ENCODE results near the gene NMS.
A peak's percentile ranks its signal among the peaks of the same experiment; 100 is the strongest.

NMS gene, protein sequence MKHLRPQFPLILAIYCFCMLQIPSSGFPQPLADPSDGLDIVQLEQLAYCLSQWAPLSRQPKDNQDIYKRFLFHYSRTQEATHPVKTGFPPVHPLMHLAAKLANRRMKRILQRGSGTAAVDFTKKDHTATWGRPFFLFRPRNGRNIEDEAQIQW

DNA sequence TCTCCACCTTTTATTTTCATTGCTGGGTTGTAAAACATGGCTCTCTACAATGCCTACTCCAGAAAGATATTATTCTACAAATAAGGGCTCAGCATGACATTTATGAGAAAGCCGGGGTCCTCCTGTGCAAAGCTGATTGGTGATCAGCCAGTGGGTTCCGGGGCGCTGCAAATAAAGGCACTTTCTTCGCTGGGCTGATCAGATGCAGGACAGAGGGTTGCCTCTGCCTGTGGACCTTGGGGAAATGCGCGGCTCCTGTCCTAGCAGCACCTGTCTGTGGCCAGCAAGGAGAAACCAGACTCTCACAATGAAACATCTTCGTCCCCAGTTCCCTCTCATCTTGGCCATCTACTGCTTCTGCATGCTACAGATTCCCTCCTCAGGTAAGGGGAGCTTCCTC is at the start of gene NMS:
TSS of gene NMS (plus strand) at position 301 of the 400 bp plus-strand sequence. CDS start at position 308, 7 bp downstream.
- peaks cover 67% of the 10 kb centered on the region for H3K27me3 Mint-ChIP-seq
- no peak for ATAC-seq
- no peak within 1 kb of the TSS for H3K27ac Mint-ChIP-seq
- H3K9me3 Mint-ChIP-seq: peaks cover under 1% of the 10 kb centered on the region
- no peaks in the 10 kb centered on the region for H3K36me3 Mint-ChIP-seq
- H3K4me3 Mint-ChIP-seq: no peak within 1 kb of the TSS
- H3K4me1 Mint-ChIP-seq: no peaks in the 10 kb centered on the region

DNA sequence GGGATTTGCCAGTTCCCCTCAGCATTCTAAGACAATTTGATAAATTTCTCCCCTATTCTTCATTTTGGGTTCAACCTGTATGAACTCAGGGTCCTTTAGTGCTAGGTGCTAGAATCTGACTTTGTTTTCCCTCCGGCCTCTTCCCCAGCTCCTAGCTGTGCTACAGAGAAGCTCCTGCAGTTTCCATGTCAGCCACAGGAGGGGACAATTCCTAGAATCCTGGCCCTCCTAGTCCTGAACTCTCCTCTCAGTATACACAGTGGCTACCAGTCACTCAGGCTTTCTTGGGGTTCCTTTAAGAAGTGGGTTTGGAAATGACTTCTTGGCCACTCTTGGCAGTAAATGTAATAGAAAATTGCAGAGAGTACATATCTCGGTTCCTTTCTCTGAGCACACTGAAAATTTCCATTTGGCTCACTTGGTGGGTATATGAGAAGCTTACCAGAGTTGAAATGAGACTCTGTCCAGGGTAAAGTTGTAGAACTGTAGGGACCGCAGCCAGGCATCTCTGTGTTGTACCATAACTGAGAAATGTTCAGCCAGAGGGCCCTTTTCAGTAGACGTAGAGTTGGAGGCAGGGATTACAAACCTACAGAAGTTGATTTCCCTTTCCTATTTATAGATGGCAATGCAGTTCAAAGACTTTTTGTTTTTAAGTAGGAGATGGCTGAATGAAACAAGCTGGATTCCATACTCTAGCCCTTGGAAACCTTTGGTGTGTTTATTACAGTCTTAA is 47.8 kb upstream of the NMS start:
- H3K4me1 Mint-ChIP-seq: peaks cover 3% of the 10 kb centered on the region
- H3K27me3 Mint-ChIP-seq: peaks cover 26% of the 10 kb centered on the region
- no peak overlapping the region for H3K27ac Mint-ChIP-seq
- H3K4me3 Mint-ChIP-seq: no peak overlapping the region
- H3K36me3 Mint-ChIP-seq: no peaks in the 10 kb centered on the region
- ATAC-seq: no peak
- H3K9me3 Mint-ChIP-seq: no peaks in the 10 kb centered on the region

DNA sequence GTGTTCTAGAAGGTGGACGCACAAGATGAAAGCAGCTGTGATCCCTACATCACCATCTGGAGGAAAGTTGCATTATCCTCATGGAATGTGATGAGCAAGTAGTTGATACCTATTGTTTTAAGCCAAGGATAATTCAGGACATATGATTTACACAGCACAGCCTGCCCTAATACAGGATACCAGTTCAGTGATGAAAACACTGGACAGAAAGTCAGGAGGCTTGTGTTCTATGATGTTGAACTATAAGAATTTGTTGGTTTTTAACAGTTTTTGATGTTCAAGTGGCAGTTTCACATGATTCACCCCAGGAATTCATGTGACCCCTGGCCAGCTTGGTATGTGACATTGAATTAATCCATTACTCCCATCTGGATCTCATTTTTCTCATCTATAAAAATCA is 46.7 kb upstream of the NMS start:
- no peaks in the 10 kb centered on the region for H3K9me3 Mint-ChIP-seq
- no peaks in the 10 kb centered on the region for H3K36me3 Mint-ChIP-seq
- H3K4me1 Mint-ChIP-seq: peaks cover 6% of the 10 kb centered on the region
- H3K27me3 Mint-ChIP-seq: peaks cover 30% of the 10 kb centered on the region
- no peak overlapping the region for H3K4me3 Mint-ChIP-seq
- no peak for ATAC-seq
- no peak overlapping the region for H3K27ac Mint-ChIP-seq

DNA sequence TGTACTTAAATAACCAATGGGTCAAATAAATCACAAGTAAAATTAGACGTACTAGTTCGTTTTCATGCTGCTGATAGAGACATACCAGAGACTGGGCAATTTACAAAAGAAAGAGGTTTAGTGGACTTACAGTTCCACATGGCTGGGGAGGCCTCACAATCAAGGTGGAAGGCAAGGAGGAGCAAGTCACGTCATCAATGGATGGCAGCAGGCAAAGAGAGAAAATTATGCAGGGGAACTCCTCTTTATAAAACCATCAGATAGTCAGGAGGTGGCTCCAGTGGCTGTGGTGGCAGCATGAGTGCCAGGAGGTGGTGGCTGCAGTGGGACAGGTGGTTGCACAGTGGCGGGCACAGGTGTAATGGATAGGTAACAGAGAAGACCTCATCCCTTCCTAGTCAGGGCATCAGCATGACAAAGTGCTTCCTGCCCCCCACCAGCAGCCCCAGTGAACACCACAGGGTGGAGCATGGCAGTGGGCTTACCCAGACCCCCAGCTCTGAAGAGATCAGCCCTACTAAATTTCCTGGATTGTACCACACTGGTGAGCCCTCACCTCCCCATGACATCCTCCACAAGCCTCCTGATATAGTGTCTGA is 45.9 kb upstream of the NMS start:
- ATAC-seq: no peak
- H3K9me3 Mint-ChIP-seq: no peaks in the 10 kb centered on the region
- peaks cover 6% of the 10 kb centered on the region for H3K4me1 Mint-ChIP-seq
- H3K27ac Mint-ChIP-seq: no peak overlapping the region
- H3K4me3 Mint-ChIP-seq: no peak overlapping the region
- no peaks in the 10 kb centered on the region for H3K36me3 Mint-ChIP-seq
- peaks cover 30% of the 10 kb centered on the region for H3K27me3 Mint-ChIP-seq

DNA sequence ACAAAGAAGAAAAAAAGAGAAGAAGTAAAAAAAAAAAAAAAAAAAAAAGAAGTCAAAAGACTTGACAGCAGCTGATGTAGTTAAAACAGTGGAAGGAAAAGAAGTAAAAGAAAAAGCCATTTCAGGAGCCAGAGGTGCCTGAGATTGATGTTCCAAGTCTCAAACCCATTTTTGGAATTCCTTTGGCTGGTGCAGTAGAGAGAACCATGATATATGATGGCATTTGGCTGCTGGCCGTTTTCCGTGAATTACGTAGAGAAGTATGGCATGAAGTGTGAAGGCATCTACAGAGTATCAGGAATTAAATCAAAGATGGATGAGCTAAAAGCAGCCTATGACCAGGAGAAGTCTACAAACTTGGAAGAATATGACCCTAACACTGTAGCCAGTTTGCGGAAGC is 45.2 kb upstream of the NMS start:
- Mint-ChIP-seq H3K9me3 (no peaks in the 10 kb centered on the region), H3K27ac (no peak overlapping the region), H3K36me3 (no peaks in the 10 kb centered on the region), H3K4me3 (no peak overlapping the region), H3K27me3 (peaks cover 30% of the 10 kb centered on the region), H3K4me1 (peaks cover 6% of the 10 kb centered on the region)
- ATAC-seq: no peak

DNA sequence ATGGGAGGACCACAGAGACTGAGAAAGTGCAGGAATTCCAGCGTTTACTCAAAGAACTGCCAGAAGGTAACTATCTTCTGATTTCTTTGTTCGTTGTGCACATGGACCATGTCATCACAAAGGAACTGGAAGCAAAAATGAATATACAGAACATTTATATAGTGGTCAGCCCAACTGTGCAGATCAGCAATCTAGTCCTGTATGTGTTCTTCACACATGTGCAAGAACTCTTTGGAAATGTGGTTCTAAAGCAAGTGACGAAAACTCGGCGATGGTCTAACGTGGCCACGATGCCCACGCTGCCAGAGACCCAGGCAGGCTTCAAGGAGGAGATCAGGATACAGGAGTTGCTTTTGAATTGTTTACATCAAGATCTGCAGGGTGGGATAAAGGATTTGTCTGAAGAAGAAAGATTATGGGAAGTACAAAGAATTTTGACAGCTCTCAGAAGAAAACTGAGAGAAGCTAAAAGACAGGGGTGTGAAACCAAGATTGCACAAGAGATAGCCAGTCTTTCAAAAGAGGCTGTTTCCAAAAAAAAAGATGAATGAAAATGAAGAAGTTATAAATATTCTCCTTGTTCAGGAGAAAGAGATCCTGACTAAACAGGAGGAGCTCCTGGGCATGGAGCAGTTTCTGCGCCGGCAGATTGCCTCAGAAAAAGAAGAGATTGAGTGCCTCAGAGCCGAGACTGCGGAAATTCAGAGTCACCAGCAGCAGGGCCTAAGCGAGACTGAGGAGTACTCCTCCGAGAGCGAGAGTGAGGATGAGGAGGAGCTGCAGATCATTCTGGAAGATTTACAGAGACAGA is 44.5 kb upstream of the NMS start:
- no peak overlapping the region for H3K27ac Mint-ChIP-seq
- no peak for ATAC-seq
- H3K36me3 Mint-ChIP-seq: no peaks in the 10 kb centered on the region
- peaks cover 6% of the 10 kb centered on the region for H3K9me3 Mint-ChIP-seq
- H3K4me3 Mint-ChIP-seq: no peak overlapping the region
- peaks cover 30% of the 10 kb centered on the region for H3K27me3 Mint-ChIP-seq
- H3K4me1 Mint-ChIP-seq: peaks cover 6% of the 10 kb centered on the region

DNA sequence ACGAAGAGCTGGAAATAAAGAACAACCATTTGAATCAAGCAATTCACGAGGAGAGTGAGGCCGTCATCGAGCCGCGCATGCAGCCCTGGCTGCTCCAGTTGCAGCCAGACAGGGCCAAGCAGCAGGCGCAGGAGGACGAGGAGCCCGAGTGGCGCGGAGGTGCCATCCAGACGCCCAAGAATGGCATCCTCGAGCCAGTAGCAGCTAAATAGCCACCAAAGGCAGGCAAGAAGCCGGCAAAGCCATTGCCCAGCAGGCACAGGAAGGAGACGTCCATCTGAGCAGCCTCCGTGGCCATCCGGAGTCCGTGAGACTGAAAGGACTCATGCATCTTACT is 43.9 kb upstream of the NMS start:
- Mint-ChIP-seq H3K27me3 (peaks cover 30% of the 10 kb centered on the region), H3K9me3 (peaks cover 6% of the 10 kb centered on the region), H3K4me3 (no peak overlapping the region), H3K27ac (no peak overlapping the region), H3K4me1 (peaks cover 6% of the 10 kb centered on the region), H3K36me3 (no peaks in the 10 kb centered on the region)
- ATAC-seq: no peak

DNA sequence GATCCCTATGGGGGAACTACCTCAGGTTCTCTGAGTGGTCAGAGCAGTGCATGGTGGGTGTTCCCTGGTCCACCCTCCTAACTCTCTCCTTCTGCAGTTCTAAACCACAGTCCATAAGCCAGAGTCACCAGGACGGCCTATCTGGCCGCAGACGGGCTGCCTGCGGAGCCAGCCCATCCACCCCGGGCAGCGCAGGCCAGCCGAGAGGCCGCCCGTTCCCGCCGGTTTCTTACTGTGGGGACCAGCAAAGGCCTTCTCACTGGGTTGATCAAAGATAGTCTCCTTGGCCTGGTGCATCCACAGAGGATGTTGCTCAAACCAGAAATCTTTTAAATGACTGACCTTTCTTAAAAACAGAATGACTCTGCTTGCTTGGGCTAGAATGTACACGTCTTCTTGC is 43.2 kb upstream of the NMS start:
- H3K27me3 Mint-ChIP-seq: peaks cover 30% of the 10 kb centered on the region
- H3K4me3 Mint-ChIP-seq: no peak overlapping the region
- no peak for ATAC-seq
- peak overlapping the region; percentile 16 for H3K27ac Mint-ChIP-seq
- H3K4me1 Mint-ChIP-seq: peaks cover 6% of the 10 kb centered on the region
- H3K36me3 Mint-ChIP-seq: no peaks in the 10 kb centered on the region
- H3K9me3 Mint-ChIP-seq: peaks cover 6% of the 10 kb centered on the region

DNA sequence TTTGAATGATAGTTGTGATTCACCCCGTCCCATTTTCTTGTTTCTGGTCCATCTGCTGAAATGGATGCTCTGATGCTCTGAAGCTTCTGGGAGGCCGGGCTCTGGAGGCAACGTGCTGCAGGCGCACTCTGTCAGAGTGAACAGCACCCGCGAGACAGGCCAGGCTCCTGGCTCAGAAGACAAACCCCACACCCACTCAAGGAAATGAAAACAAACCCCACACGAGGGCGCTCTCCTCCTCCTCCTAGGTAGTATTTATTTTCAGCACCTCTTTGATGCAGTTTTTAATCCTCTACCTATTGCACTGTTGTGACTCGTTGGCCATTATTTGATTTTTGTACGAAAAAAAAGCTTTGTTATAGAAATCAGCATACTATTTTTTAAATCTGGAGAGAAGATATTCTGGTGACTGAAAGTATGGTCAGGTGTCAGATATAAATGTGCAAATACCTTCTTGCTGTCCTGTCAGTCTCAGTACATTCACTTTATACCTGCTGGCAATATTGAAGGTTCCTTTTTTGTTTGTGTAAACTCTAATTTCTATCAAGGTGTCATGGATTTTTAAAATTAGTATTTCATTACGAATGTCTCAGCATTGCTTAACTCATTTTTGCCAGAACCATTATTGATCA is 42.5 kb upstream of the NMS start:
- H3K27ac Mint-ChIP-seq: peak overlapping the region; percentile 16
- no peak overlapping the region for H3K4me3 Mint-ChIP-seq
- H3K27me3 Mint-ChIP-seq: peaks cover 31% of the 10 kb centered on the region
- peaks cover 6% of the 10 kb centered on the region for H3K4me1 Mint-ChIP-seq
- peak; percentile 77 for ATAC-seq
- H3K9me3 Mint-ChIP-seq: peaks cover 6% of the 10 kb centered on the region
- no peaks in the 10 kb centered on the region for H3K36me3 Mint-ChIP-seq

DNA sequence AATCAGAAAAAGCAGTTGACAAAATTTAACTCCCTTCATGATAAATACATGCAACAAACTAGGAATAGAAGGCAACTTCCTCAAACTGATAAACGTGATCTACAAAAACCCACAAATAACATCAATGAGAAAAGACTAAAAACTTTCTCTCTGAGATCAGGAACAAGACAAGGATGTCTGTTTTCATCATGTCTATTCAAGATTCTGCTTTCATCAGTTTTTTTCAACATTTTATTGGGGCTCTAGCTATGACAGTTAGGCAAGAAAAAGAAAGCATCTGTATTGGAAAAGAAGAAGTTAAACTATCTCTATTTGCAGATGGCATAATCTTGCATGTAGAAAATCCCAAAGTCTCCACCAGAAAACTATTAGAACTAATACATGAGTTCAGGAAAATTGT is 40.6 kb upstream of the NMS start:
- Mint-ChIP-seq H3K4me3 (no peak overlapping the region), H3K9me3 (peaks cover 6% of the 10 kb centered on the region), H3K36me3 (no peaks in the 10 kb centered on the region), H3K27ac (no peak overlapping the region), H3K27me3 (peaks cover 33% of the 10 kb centered on the region), H3K4me1 (peaks cover 6% of the 10 kb centered on the region)
- ATAC-seq: no peak

DNA sequence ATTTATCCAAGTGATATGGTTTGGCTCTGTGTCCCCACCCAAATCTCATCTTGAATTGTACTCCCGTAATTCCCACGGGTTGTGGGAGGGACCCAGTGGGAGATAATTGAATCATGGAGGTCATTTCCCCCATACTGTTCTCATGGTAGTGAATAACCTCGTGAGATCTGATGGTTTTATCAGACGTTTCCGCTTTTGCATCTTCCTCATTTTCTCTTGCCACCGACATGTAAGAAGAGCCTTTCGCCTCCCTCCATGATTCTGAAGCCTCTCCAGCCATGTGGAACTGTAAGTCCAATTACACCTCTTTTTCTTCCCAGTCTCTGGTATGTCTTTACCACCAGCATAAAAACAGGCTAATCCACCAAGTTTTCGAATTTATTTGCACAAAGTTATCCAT is 32.5 kb upstream of the NMS start:
- ATAC-seq: no peak
- H3K27ac Mint-ChIP-seq: no peak overlapping the region
- H3K4me3 Mint-ChIP-seq: no peak overlapping the region
- H3K36me3 Mint-ChIP-seq: no peaks in the 10 kb centered on the region
- H3K27me3 Mint-ChIP-seq: peaks cover 42% of the 10 kb centered on the region
- no peaks in the 10 kb centered on the region for H3K4me1 Mint-ChIP-seq
- H3K9me3 Mint-ChIP-seq: no peaks in the 10 kb centered on the region

DNA sequence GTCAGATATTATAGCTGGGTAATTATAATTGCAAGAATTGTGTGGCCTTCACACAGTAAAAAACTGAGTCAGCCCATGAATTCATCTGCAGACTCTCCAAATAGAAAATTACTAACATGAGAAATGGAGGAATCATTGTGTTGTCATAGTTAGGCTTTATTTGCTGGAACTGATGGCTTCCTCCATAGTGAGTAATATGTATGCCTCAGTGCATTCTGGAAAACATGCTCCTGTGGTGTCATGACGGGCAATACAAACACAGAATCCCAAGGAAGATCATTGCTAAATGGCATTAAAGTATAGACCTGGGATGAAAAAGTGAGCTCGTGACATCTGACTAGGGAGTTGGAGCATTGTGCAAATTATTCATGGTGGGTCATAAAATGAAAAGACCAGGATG is 23.6 kb upstream of the NMS start:
- no peak for ATAC-seq
- Mint-ChIP-seq H3K4me1 (no peaks in the 10 kb centered on the region), H3K36me3 (no peaks in the 10 kb centered on the region), H3K27ac (no peak overlapping the region), H3K27me3 (no peaks in the 10 kb centered on the region), H3K9me3 (no peaks in the 10 kb centered on the region), H3K4me3 (no peak overlapping the region)

DNA sequence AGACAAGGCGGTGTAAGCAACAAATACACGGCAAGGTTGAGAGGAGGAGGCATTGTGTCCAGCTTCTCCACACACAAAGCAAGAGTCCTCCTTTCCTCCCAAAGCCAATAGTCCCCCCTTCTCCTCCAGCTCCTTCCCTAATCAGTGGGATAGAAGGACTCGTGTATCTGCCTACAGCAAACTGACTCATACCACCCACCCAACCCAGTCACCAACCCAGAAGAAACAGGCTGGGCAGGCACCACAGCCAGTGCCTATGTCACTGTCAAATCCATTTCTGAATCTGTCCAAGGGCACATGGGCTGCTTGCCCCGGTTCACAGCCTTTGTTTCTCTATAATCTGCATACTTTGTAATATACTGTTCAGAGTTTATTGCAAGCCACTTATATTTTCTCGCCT is 19.2 kb upstream of the NMS start:
- Mint-ChIP-seq H3K27me3 (no peaks in the 10 kb centered on the region), H3K27ac (no peak overlapping the region), H3K9me3 (peaks cover under 1% of the 10 kb centered on the region), H3K4me1 (no peaks in the 10 kb centered on the region), H3K4me3 (no peak overlapping the region), H3K36me3 (no peaks in the 10 kb centered on the region)
- ATAC-seq: no peak

DNA sequence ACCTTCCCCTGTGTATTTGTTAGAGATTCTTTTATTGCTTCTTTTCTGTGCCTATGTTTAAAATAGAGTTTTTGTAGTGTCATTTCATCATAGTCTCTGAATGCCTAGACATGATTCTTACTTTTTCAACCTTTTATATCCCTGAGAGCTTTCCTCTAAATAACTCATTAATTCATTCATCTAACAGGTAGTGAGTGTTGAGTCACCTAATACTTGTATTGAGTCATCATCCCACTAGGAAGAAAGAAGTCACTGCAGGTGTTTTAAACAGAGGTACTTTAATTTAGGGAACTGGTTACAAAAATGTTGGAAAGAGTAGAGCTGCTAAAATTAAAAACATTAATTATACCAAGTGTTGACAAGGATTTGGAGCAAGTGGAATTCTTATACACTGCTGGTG is 18.5 kb upstream of the NMS start:
- Mint-ChIP-seq H3K36me3 (no peaks in the 10 kb centered on the region), H3K27me3 (no peaks in the 10 kb centered on the region), H3K4me3 (no peak overlapping the region), H3K4me1 (no peaks in the 10 kb centered on the region), H3K27ac (no peak overlapping the region), H3K9me3 (peaks cover 3% of the 10 kb centered on the region)
- ATAC-seq: no peak

DNA sequence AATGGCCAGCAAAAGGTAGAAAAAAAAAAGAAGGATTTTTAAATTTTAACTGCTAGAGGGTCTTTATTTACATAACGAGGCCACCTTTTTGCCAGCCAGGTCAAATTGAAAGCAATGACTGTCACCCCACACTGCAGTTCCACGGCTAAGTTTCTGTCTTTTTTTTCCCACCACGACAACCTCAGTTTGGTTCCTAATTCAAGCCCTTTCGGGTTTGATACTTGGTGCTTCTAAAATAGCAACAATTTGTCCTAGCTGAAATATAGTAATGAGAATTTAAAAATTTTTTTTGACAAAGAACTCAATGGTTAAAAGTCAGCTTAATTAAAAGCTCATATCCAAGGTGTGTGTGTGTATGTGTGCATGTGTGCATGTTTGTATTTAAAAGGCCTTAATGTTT is 16.4 kb upstream of the NMS start:
- H3K4me1 Mint-ChIP-seq: no peaks in the 10 kb centered on the region
- H3K4me3 Mint-ChIP-seq: no peak overlapping the region
- no peaks in the 10 kb centered on the region for H3K27me3 Mint-ChIP-seq
- peaks cover 3% of the 10 kb centered on the region for H3K9me3 Mint-ChIP-seq
- no peak for ATAC-seq
- no peaks in the 10 kb centered on the region for H3K36me3 Mint-ChIP-seq
- no peak overlapping the region for H3K27ac Mint-ChIP-seq

All from stimulated activated memory B cell treated with anti-CD40 and anti-IgM and Interleukin-4, amounts not matched to agents 10 μg/mL and 1 μg/mL and 100 μg/mL, for 72 hours (primary cell).